ENCODE data around the gene SELENOF. TPM values are rescaled to one million over a fixed set of nuclear protein-coding genes. Genes with fewer than 3 reads are reported as not detected.

SELENOF gene
- total and polyA plus RNA-seq, 12 donors: 54.1 to 394 (median 197) TPM

GRCh38 chr1:86833461-86834215 lies 80.3 kb downstream of the SELENOF start:
- H3K9me3 ChIP-seq (replicated peaks in 1 of 3): no peaks in the 10 kb centered on the region
- H3K27ac ChIP-seq: no peak overlapping the region
- DNase-seq: peak; percentile 78 to 91 (median 86)
- WGBS, 4 donors: 52 to 54% (median 52%) methylated on average over 17 of the region's 17 CpGs
- H3K4me3 ChIP-seq: no peak overlapping the region
- TF ChIP-seq, protein P1, sequence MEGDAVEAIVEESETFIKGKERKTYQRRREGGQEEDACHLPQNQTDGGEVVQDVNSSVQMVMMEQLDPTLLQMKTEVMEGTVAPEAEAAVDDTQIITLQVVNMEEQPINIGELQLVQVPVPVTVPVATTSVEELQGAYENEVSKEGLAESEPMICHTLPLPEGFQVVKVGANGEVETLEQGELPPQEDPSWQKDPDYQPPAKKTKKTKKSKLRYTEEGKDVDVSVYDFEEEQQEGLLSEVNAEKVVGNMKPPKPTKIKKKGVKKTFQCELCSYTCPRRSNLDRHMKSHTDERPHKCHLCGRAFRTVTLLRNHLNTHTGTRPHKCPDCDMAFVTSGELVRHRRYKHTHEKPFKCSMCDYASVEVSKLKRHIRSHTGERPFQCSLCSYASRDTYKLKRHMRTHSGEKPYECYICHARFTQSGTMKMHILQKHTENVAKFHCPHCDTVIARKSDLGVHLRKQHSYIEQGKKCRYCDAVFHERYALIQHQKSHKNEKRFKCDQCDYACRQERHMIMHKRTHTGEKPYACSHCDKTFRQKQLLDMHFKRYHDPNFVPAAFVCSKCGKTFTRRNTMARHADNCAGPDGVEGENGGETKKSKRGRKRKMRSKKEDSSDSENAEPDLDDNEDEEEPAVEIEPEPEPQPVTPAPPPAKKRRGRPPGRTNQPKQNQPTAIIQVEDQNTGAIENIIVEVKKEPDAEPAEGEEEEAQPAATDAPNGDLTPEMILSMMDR (IDR thresholded peaks at IDR 0.05): peak; percentile 34 to 79 (median 74)
- TF ChIP-seq POLR2A (IDR thresholded peaks at IDR 0.05): no peak
- peaks cover 0 to 4% of the 10 kb centered on the region in 2 donors for H3K4me1 ChIP-seq (replicated peaks in 1 of 2)
- intact Hi-C loops (cut with DNase I): loop anchor here (5.0 to 10.0 kb wide), 3 partner anchors 131 to 254 kb away; no protein-coding TSS in a partner anchor
- H3K36me3 ChIP-seq (replicated peaks in 1 of 2): no peaks in the 10 kb centered on the region
- H3K27me3 ChIP-seq: no peaks in the 10 kb centered on the region

DNA sequence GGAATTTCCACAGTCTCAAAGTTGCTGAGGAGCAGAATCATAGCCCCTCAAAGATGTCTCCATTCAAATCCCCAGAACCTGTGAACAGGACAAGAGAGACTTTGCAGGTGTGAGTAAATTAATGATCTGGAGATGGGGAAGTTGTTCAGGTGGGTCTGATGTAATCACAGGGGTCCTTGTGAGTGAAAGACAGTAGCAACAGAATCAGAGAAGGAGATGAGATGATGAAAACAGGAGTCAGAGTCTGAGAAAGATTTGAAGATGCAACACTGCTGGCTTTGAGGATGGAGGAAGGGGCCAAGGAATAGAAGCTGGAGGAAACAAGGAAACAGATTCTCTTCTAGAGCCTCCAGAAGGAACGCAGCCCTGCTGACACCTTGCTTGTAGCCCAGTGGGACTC lies 81.5 kb downstream of the SELENOF start:
- TF ChIP-seq POLR2A (IDR thresholded peaks at IDR 0.05): no peak
- TF ChIP-seq, protein P1 (IDR thresholded peaks at IDR 0.05): no peak
- H3K27ac ChIP-seq: no peak overlapping the region
- intact Hi-C loops (cut with DNase I): loop anchor here (5.0 to 10.0 kb wide), 3 partner anchors 132 to 255 kb away; no protein-coding TSS in a partner anchor
- 62 to 82% (median 72%) methylated on average over 1 of the region's 1 CpG for whole genome bisulfite sequencing, 4 donors
- no peak overlapping the region for H3K4me3 ChIP-seq
- no peak for DNase-seq
- H3K27me3 ChIP-seq: no peaks in the 10 kb centered on the region
- no peaks in the 10 kb centered on the region for H3K36me3 ChIP-seq (replicated peaks in 1 of 2)
- no peaks in the 10 kb centered on the region for H3K9me3 ChIP-seq (replicated peaks in 1 of 3)
- H3K4me1 ChIP-seq (replicated peaks in 1 of 2): peaks cover 0 to 4% of the 10 kb centered on the region in 2 donors

- 77 to 84% (median 82%) methylated on average over 3 of the region's 3 CpGs for WGBS, 4 donors
- Histone ChIP-seq H3K9me3 (replicated peaks in 1 of 3) (no peaks in the 10 kb centered on the region), H3K27me3 (no peaks in the 10 kb centered on the region), H3K4me1 (replicated peaks in 1 of 2) (peaks cover 0 to 4% of the 10 kb centered on the region in 2 donors), H3K4me3 (no peak overlapping the region), H3K36me3 (replicated peaks in 1 of 2) (no peaks in the 10 kb centered on the region), H3K27ac (no peak overlapping the region)
- DNase-seq: no peak
- TF ChIP-seq, protein P1 (IDR thresholded peaks at IDR 0.05): no peak
- TF ChIP-seq POLR2A (IDR thresholded peaks at IDR 0.05): no peak
- intact Hi-C loops (cut with DNase I): no loop called here
Observed at GRCh38 chr1:86829321-86829720, 84.6 kb downstream of the SELENOF start.

GRCh38 chr1:86828024-86828423 lies 85.9 kb downstream of the SELENOF start:
- no peak overlapping the region for H3K27ac ChIP-seq
- no peaks in the 10 kb centered on the region for H3K36me3 ChIP-seq (replicated peaks in 1 of 2)
- WGBS, 4 donors: 40 to 65% (median 49%) methylated on average over 3 of the region's 3 CpGs
- H3K4me1 ChIP-seq (replicated peaks in 1 of 2): no peaks in the 10 kb centered on the region
- no peaks in the 10 kb centered on the region for H3K27me3 ChIP-seq
- H3K4me3 ChIP-seq: no peak overlapping the region
- no peak for DNase-seq
- no peaks in the 10 kb centered on the region for H3K9me3 ChIP-seq (replicated peaks in 1 of 3)
- TF ChIP-seq, protein P1 (IDR thresholded peaks at IDR 0.05): no peak
- TF ChIP-seq POLR2A (IDR thresholded peaks at IDR 0.05): no peak
- intact Hi-C loops (cut with DNase I): no loop called here
